NCI-H1092 (cell line): ENCODE data around the gene FLG2.
"Not testable (repeated sequence)": the region's sequence is repeated elsewhere in the genome, so short reads cannot be mapped to it uniquely, and the experiment has no call there.

Source experiments
- DNase-seq: peaks from one replicate; lab custom pipeline; 2025; lab: John Stamatoyannopoulos, UW

FLG2 gene

GRCh38 chr1:152312169-152312568, 47.6 kb downstream of the FLG2 start:
- not testable (repeated sequence) for DNase-seq

- no peak for DNase-seq
Observed at GRCh38 chr1:152309955-152310354, 49.9 kb downstream of the FLG2 start.

GRCh38 chr1:152309320-152309901, 50.4 kb downstream of the FLG2 start:
- not testable (repeated sequence) for DNase-seq

GRCh38 chr1:152308758-152309157, 51.0 kb downstream of the FLG2 start:
- not testable (repeated sequence) for DNase-seq

GRCh38 chr1:152307970-152308369, 51.8 kb downstream of the FLG2 start:
- DNase-seq: not testable (repeated sequence)

- DNase-seq: not testable (repeated sequence)
Observed at GRCh38 chr1:152306123-152306522, 53.7 kb downstream of the FLG2 start.

GRCh38 chr1:152304773-152305172, 55.0 kb downstream of the FLG2 start:
- not testable (repeated sequence) for DNase-seq

GRCh38 chr1:152303139-152303872, 56.5 kb downstream of the FLG2 start:
- DNase-seq: not testable (repeated sequence)
